CD4-positive, alpha-beta T cell treated with Interleukin-15 for 1 hour (primary cell): Measurements from ENCODE around the gene STRIT1.

ENCODE experiments used
- DNase-seq: peaks from one replicate; pipeline ENCODE4 v3.0.0-alpha.2; 2020

Gene STRIT1

DNA sequence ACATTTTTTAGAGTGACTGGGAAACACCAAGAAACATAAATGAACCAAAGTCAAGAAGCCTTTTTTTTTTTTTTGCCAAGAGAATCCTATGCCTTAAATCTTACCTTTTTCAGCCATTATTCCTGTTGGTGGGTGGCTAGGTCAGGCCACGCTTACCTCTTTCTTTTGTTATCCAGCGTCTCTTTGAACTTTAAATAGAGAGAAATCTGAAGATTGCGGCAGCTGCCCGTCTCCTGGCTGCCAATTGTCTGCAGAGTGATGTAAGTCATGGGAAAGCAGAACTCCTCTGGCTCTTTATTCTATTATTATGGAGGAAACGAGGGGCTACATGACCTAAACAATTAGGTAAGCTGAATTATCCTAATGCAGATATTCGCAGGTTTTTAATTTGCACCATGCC, at the start of gene STRIT1:
STRIT1 (minus strand) TSS at position 168 of the 400 bp plus-strand sequence.
- no peak for DNase-seq

DNA sequence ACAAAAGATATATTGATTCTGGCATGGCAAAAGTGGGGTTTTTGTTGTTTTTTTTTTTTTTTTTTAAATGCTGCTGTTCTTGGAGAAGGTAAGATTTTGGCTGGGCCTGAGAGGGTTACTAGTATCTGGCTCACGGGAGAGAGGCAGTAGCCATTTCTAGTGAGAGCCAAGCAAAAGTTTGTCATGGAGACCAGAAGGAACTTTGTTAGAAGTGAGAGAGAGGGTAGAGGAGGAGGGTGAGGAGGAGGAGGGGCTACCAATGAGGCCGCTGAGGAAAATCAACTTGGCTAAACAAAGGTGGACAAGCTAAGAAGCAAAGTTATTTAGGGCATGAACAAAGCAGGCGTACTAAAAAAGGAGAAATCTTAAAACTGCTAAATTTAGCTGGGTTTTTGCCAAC, 48.9 kb upstream of the STRIT1 start:
- no peak for DNase-seq

DNA sequence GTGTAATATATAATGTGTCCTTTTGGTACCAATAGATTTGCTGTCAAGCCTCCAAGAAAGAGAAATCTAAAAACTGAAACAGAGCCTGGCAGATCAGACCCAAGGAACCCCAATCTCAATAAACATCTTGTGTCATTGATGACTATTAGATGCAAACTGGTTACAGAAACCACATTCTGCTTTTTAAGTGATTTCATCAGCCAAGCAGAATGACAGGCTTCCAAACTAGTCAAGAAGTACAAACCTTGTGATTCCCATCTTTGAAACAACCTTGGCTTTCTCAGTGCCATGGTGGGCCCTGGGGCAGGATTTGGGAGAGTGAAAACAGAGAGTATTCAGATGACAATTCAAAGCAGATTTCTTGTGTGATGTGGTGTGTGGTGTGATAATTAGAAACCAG, 45.6 kb upstream of the STRIT1 start:
- no peak for DNase-seq

DNA sequence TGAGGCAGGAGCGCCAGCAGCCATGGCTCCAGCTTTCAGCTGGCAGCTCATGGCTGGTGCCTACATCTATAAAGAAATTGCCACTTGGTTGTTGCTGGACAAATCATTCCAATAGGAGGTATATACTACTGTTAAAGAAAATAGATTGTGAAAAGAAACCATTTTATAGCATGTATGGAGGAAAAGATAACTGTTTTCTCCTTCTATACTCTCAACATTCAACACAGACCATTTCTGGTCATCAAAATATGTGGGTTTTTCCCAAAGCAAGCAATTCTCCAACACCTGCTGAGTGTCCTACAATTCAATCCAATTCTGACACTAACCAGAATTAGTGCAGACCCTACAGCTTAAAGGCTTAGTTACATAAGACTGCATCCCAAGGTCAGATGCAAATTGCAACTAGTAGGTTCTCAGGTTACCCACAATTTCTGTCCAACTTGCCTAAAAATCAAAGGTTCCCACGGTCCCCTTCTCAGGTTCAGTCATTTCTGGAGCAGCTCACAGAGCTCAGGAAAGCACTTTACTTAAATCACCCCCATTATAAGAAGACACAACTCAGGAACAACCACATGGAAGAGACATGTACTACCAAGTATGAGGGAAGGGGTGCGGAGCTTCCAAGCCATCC, 42.4 kb upstream of the STRIT1 start:
- DNase-seq = no peak

DNA sequence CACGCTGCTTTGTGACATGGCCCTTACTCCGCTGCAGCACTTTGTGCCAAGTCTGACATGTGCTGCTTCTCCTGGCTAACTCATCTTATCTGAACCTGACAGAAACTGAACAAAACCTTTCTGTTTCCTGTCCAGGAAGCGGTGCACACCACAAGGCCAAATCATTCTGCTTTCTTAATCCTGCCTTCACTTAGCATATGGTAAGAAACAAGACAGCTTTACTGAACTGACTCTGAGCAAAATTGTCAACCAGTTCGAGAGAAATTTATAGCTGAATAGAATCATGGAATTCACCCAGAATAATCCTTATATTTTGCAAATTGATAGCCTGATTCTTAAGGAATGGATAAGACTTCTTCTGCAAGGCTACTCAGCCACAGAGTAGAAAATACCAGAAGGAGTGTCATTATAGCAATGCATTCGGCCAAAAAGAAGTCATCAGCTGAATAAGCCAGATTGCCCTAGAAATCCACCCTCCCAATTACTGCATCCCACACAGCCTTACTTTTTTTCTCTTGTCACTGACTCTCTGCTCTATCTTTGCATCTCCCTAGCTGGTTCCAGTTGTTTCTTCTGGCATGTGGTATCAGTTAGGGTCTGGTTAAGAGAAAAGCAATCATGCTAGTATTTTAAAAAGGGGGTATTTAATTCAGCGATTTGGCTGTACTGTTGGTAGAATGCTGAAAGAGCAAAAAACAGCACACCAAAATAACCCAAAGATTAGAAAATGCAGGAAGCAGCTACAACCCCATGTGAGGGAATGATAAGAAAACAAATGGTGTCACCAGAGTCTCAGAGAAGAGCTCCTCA, 41.6 kb upstream of the STRIT1 start:
- no peak for DNase-seq

DNA sequence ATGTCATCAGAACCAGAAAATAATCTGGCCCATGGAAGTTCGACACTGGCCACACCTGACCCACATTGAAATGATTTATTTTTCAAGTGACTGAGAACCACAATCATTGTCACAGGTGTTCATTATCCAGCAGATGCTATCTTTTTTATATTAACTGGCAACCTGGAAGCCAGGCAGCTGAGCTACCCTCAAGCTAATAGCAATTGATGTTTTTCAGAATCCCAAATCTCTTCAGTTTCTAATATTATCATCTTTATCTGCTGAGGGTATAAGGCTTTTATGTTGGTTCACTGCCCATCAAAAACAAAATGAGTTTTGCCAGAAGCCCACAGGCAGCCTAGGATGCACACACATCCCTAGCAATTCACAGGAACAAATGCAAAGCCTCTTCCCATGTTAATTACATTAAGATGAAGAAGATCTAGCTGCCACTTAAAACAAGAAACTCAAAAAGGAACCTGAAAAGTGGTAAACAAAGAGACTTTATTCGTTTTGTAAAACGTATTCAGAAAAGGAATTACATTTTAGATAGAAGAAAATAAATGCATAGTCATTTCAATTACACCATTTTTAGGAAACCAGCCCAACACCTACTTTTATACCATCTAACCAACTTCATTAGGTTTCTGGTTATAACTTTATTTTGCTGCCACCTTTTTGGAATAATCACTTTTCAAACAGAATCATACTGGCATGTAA, 40.9 kb upstream of the STRIT1 start:
- DNase-seq = no peak

DNA sequence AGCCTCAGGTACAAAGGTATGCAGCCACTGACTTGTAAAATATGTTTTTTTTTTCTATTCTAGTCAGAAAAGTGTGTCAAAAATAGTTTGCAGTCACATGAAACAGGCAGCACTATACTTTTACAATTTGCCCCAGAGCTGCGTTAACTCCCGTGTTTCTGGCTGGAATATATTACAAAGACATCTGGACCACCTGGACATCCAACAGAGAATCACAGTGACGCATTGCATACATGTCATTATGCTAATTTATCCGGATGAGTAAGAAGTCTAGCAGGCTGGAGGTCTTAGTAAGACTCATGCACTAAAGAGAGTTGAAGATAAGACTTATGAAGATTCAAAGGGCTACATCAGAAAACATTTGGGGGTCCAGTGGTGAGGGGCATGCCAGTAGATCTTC, 39.2 kb upstream of the STRIT1 start:
- DNase-seq = no peak

DNA sequence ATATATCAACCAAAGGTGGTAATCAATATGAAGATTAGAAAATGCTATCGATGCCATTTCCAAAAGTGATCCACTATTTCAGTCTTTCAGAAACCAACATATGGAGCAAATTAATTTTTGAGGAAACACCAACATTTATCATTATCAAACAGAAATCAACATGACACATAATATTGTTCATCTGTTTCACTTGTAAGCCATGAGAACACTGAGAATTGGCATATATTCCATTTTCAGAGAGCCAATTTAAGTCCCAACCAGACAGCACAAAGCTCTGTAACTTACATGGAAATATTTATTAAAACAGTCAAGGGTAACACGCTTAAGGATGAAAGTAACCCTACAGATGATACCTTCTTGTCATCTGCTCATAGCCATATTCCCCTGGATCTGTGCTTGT, 37.6 kb upstream of the STRIT1 start:
- no peak for DNase-seq

DNA sequence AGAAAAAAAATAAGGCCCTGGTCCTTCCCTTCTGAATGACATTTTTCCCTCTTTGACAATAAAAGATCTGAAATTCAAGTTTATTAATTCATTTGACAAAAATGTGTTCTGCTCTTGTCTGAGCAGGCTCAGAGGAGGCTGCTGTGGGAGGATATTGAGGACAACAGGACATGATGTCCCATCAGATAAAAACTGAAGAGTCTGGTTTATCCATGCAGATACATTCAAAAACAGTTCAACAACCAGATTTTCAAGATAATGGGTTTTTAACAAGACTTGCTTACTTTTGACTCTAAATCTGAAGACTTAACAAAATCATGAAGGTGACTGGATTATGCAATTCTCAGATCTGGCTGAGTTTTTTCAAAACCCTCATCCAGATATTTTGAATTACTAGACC, 36.9 kb upstream of the STRIT1 start:
- DNase-seq = no peak

DNA sequence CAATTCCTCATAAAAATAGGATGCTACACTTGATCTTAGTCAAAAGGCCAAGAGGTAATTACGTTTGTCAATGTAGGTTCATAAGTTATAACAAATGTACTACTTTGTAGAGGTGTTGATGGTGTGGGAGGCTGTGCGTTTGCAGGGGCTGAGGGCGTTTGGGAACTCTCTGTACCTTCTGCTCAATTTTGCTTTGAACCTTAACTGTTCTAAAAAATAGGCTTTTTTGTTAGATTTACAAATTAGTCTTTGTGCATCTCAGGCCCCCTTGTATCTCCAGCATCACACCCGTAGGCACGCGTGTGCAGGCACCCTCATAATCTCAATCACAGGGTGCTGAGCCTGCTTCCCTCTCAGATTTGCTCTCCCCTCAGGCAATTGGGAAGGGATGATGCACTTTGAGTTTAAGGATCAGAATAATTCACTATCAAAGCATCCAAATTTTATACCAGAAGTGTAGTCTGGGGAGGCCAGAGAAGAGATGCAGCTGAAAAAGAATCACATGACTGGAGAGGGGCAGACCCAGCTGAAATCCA, 36.1 kb upstream of the STRIT1 start:
- DNase-seq = no peak

DNA sequence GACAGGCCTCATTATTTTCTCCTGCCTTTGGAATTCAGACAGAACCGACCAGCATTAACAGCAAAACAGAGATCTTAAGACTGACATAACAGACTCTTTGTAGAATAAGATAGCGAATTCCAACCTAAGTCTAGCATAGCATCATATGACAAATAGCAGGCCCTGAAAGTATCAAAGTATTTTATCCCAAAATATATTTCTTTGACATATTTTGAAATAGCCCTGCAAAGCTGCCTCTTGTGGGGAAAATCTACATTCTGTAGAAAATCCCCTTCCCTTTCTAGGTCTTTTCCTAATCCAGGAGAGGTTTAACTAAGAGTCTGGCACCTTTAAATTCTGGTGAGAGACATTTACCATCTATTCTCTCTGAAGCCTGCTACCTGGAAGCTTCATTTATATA, 34.4 kb upstream of the STRIT1 start:
- DNase-seq = no peak

DNA sequence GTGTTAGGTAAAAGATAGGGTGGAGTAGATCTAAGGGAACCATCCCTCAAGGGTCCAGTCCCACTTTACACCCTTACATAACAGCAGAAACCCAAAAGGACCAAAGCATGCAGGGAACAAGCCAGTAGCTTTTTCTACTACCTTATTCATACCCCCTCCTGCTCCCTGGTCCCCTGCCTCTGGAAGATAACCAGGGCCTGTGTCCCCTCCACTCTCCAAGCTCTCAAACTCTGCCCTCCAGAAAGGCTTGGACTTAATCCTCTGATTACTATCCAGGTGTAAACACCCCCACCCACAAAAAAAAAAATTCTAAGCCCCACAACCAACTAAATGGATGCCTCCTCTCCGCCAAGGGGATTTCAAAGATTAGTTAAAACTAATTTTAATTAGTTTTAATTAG, 33.9 kb upstream of the STRIT1 start:
- DNase-seq = no peak

DNA sequence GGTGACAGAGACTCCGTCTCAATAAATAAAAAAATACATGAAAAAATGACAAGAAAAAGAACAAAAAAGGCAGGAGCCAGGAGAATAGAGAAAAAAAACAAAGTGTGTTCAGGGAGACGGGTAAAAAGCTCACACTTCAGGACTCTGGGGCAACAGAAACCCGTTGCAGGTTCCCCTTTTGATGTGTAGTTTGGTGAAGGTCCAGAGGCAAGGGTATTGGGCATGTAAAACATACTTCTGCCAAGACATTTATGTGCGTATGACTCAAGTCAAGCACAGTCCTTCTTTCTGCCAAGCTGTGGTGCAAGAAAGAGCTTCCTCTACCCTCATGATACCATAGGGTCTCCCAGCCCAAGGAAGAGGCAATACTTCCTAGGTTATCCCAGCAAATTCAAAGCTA, 33.4 kb upstream of the STRIT1 start:
- DNase-seq = no peak

DNA sequence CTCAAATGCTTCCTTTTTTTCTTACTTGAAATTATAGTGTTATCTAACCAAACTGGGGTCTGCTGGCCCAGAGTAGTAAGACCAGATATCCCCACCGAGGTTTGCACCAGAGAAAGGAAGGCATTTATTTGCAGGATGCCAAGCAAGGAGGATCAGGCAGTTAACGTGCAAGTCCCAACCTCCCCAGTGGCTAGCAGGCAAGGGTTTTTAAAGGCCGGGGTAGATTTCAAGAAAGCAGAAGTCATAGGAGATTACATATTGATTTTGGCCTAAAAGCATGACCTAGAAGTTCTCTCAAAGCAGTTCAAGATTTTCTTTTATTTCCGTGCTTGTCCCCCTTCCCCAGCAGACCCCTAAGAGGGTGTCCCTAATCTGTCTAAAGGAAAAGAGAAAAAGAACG, 32.8 kb upstream of the STRIT1 start:
- no peak for DNase-seq

DNA sequence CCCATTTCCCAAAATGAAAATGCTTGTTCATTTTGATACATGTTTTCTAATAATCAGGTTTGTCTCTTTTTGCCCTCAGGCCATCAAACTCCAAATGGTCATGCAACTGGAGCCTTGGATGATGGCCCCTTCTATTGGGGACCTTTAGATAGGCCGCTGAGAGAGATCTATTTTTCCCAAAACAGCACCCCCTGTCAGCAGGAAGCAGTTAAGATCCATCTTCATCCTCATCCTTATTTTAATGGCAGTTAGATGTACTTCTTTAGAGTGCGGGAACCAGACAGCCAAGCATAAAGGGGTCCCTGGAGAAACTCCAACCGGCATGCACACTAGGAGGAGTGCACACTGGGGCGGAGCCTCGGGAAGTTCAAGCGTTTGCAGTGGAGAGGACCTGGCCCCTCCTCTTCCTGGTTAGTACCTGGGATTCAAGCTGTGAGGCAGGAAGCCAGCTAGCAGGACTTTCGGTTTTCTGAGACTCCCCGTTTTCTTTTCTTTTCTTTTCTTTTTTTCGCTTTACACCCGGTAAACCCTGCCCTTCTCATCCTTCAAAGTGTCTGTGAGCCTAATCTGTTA, 31.9 kb upstream of the STRIT1 start:
- DNase-seq = no peak

DNA sequence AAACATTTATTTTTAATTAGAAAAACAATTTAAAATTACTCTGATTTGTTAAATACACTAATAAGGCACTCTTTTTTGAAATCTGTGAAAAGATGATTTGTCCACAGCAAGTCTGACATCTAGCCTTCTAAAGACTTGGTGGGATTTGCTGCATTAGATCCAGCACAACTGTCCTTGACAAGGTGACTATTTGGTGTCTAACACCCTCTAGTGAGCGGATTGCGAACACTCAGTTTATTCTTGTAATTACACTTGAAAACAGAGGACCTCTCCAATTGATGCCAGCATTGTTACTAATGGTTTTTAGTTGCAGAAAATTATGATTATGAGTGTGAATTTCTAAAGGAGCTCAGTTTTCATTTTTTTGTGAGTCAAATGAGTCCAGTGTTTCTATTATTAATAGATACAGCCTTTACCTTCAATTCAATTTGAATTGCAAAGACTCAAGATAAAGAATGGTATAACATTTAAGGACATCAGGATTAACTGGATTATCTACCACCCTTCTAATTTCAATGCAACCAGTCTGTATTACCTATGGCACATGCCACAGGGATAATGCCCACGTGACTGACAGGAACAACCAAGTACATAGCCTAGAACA, 29.7 kb upstream of the STRIT1 start:
- DNase-seq = no peak

DNA sequence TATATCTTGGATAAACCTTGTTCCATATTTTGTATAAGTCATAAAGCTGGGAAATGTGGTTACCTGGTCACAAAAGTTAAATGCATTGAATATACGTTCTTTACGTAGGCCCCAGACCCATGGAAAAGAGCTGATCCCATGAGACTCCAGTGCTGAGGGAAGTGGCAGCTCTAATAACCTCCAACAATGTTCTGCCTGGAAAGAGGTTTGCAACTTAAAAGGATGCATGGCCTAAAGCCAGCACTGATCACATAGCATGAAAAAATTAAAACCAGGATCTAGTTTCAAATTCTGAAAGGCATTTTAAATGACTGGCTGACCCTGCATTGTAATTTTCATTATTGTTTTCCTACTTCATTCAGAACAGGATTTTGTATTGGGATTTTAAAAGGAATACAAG, 27.9 kb upstream of the STRIT1 start:
- DNase-seq = no peak

DNA sequence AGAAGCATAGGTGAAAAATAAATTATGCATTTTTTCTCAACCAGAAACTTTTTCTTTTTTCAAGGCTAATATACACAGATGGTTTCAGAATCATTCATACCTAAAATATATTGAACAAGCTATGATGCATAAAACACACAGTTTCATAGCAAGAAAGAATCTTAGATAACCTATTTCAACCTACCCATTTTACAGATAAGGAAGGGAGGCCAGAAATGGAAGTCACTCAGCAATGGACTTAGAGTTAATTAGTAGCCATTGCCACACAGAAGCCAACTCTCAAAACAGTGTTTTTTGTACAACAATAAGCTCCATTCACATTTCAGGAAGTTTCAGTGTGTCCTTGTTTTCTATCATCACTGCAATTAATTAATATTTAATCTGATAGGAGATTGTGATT, 27.5 kb upstream of the STRIT1 start:
- no peak for DNase-seq

DNA sequence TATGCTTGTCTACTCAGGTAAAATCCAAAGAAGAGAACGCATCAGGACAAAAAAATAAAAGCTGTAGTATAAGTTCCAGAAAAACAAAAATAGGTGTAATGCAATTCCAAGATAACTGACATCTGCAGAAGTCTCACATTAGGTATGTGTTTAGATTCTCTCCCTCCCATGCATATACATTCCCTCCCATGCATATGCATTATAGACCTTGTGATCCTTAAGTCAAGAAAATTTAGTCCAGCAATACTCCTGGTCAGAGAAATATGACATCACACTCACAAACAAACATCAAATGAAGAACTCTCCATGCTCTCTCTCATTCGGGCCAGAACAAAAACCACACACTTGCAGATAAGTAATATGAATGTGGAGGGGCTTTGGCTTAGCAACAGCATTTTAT, 25.3 kb upstream of the STRIT1 start:
- DNase-seq = no peak

DNA sequence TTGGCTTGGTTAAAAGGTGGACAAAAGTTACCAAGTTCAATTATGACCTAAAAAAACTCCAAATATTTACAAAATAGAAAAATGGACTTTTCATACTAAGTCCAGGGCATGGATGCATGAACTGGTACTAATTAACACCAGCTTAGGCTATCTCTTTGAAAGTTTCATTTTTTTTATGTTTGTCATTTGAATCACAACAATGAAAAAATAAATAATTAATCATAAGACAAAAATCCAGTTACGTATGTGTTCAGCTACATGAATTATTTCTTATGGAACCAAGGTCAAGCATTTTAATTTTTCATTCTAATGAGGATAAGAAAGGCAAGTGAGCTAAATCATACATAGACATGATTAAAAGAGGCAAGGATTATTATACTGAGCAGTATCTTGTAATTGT, 23.7 kb upstream of the STRIT1 start:
- DNase-seq = no peak

DNA sequence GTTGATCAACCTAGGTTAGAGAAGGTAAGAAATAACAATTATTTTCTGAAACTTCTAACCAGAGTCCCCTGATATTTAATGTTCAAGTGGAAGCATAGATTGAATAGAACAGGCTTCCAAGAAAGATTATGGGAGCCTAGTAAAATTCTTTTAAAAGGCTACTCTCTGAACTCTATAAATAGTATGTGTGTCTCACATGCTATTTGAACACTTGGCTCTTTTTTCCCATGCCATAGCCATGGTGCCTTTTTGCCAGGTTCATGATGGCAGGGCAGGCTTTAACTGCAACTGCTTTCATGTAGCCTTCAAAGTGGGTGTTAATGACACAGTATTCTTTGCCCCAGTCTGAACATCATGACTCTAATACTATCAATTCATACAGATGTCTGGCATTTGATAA, 22.9 kb upstream of the STRIT1 start:
- DNase-seq = no peak

DNA sequence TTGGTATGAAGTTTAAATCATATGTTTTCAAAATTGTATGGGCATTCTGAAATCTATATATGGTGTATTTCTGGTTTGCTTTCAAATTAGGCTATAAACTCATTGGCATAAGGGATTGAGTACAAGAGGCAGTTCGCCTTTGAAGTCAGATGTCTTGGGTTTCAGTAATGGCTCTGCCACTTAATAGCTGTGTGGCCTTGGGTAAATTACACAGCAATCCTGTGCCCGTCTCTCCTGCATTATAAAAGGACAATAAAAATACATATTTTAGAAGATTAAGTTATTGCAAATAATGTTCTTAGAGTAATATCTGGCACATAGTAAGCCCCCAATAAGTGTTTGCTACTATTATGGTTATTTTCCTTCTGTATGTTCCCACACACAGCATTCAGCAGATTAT, 20.4 kb upstream of the STRIT1 start:
- no peak for DNase-seq

DNA sequence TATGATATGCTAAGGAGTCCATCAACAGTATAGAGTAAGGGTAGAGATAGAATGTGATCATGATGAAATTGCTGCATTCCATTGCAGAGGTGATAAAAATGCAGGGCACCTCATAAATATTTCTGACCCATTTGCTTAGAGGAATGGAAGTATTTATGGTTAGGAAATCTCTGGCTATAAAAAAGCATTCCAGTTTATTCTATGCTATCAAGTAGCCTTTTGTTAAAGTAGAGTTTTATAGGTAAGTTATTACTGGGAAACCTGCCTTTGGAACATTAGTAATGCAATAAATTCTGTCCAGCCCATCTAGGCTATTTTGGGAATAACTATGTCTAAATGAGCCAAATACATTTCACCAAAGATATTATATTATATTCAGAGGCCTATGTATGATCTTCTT, 19.8 kb upstream of the STRIT1 start:
- no peak for DNase-seq
